ENCODE results near the gene KMT2E. TPM values are rescaled to one million over a fixed set of nuclear protein-coding genes. Genes with fewer than 3 reads are reported as not detected.

Gene KMT2E
- total RNA-seq, 1 experiment from 2014 or later: 40.2 TPM

DNA sequence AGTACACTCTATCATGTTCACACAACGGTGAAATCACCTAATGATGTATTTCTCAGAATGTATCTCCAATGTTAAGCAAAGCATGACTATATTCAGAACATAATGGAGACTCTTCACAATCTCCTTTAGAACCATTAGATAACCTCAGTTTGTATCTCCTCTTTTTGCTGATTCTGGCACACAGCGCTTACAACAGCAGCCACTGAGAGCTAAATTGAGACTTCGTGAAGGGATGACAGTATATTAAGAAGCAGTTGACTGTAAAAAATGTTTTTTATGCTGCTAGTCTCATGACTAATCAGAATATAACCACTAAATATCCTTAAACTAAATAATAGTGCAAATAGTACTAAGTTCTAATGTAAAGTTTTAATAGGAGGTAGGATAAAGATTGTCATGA is 46.9 kb downstream of the KMT2E start:
- DNase-seq (ENCODE audit: extremely low read depth, low read depth): no peak

DNA sequence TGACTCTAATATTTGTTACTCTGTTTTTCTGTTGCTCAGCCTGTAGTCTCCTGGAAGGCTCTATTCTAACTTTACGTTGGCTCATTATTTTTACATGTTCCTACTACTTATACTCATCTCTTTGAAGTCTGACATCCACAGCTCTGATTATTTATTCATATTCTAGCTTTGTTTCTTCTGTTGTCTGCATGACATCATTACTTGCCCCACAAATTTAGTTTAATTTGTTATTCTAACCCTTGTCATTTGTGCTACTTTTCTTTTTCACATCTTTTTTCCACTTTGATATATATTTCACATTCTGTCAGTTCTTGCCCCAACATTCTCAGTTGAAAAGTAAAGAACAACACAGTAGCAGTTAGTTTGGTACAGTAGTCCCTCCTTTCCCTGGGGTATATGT is 51.1 kb downstream of the KMT2E start:
- DNase-seq (ENCODE audit: extremely low read depth, low read depth): no peak

DNA sequence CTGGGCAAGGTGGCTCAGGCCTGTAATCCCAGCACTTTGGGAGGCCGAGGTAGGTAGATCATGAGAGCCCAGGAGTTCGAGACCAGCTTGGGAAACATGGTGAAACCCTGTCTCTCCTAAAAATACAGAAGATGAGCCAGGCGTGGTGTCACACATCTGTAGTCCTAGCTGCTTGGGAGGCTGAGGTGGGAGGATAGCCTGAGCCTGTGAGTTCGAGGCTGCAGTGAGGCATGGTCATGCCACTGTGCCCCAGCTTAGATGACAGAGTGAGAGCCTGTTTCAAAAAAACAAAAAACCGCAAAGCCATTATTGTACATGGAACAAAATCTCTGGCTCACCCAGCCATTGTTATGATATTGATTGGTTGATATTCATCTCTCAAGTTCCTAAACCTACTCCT is 53.7 kb downstream of the KMT2E start:
- no peak for DNase-seq (ENCODE audit: extremely low read depth, low read depth)

DNA sequence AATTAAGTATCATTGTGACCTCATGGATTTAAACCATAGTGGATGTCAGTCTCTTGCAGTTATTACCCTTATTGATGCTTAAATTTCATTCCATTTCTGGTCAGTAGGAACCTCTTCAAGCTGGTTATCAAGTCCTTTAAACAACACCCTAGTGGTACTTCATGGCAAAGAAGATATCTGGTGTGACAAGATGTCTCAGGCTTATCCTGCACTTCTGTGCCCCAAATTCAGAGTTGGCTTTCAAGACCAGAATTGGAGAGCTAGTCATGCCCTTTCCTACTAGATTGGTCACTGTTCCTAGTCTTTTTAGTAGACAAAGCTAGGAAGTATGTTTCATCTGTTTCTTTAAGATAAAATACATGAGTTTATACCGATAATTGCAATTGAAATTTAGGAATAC is 54.9 kb downstream of the KMT2E start:
- DNase-seq (ENCODE audit: extremely low read depth, low read depth): no peak

DNA sequence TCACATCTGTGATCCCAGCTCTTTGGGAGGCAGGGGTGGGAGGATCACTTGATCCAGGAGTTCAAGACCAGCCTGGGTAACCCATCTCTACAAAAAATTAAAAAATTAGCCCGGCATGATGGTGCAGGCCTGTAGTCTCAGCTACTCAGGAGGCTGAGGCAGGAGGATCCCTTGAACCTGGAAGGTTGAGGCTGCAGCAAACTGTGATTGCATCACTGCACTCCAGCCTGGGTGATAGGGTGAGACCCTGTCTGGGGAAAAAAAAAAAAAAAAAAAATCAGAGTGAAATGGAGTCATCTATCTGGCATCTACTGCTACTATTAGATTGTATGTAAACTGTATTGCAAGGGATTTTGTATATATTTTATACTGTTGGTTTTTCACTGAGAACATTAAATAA is 59.1 kb downstream of the KMT2E start:
- no peak for DNase-seq (ENCODE audit: extremely low read depth, low read depth)

DNA sequence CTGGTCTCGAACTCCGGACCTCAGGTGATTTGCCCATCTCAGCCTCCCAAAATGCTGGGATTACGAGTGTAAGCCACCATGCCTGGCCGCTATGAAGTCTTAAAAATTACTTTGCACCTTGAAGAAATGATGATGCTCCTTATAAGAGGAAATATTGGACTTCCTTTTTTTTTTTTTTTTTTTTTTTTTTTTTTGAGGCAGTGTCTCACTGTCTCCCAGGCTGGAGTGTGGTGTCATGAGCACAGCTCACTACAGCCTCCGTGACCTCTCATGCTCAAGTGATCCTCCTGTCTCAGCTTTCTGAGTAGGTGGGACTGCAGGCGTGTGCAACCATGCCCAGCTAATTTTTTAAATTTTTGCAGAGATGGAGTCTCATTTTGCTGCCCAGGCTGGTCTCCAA is 65.3 kb downstream of the KMT2E start:
- no peak for DNase-seq (ENCODE audit: extremely low read depth, low read depth)

DNA sequence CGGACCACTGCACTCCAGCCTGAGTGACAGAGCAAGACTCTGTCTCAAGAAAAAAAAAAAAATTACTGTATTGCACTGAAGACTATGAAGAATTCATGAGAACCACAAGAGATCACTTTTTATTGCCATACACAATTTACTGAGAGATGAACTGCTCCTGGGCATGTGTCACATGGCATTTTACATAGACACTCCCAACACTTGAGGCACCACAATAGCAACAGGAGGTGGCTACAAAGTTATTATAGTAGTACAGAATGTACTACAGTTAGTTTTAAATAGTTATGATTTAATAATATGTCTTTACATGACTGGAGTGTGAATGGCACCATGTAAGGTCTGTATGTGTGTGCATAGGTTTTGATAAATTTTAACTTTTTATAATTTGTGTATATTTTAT is 70.6 kb downstream of the KMT2E start:
- DNase-seq (ENCODE audit: extremely low read depth, low read depth): no peak

DNA sequence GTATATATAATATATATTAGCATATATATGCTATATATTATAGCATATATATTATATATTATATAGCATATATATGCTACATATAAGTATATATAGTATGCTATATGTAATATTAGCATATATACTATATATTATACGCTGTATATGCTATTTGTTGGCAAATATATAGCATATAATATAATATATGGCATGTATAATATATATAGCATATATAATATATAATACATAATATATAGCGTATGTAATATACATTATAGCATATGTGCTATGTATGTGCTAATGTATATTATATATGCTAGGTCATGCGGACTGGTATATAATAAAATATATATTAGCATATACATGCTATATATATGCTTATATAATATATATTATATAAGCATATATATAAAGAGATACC is 72.8 kb downstream of the KMT2E start:
- no peak for DNase-seq (ENCODE audit: extremely low read depth, low read depth)

DNA sequence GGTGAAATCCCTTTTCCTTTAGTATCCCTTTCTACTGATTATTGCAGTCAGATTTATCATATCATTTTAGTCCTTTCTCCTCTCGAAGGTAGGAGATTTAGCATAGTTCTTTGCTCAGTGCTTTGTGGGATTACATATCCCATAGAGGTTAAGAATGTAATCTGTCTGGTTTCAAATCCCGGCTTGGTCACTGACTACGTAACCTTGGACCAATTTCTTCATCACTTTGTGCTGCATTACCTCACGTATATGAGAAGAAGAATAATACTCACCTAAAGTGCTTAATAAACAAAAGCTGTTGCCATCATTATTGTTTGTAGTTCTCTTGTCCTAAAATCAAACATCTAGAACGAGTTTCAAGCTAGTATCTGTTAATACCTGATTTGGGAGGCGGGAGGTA is 74.0 kb downstream of the KMT2E start:
- DNase-seq (ENCODE audit: extremely low read depth, low read depth): no peak

DNA sequence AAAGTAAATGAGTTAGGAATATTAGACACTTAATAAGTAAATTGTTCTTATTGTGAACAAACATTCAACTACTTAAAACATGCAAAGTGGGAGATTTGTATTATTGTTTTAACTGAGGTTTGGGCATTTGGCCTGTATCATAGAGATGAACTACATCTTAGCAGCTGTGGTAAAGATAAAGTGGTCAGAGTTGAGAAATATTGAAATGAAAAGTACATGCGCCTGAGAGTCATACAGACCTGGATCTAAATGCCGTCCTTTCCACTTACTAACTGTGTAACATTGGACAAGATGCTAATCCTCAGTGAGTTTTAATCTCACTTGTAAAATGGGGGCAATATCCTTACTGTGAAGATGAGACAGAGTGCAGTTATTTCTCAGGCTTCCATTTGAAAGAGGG is 74.5 kb downstream of the KMT2E start:
- no peak for DNase-seq (ENCODE audit: extremely low read depth, low read depth)

DNA sequence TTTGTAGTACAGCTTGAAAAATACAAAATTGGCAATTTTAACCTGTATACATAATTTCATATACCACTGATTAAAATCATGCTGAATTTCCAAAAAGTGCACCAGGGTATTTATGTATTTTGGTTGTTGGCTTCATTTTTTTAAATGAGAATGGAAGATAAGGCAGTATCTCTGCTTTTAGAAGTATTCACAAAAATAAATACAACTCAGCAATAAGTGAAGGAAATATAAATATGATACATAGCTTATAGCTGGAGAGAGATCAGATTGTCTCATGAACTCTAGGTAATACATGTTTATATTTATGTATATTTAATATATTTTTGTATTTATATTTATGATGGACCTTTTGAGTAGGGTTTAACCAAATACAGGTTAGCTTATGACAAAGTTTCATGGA is 81.0 kb downstream of the KMT2E start:
- no peak for DNase-seq (ENCODE audit: extremely low read depth, low read depth)

DNA sequence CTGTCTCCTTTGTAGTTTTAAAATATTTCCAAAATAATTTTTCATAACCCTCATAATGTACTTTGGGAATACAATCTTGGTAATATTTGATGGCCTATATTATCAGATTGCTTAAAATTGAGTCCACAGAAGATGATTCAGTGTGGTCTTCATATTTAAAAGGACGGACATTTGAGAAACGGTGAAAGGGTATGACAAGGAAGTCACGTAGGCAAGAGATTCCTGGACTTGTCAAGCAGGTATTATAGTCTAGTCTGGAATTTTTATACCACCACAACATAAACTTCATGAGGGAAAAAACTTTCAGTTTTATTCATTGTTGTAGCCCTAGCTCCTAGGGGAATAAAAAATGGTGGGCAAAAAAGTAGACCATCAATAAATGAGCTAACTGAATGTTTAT is 82.3 kb downstream of the KMT2E start:
- DNase-seq (ENCODE audit: extremely low read depth, low read depth): no peak

DNA sequence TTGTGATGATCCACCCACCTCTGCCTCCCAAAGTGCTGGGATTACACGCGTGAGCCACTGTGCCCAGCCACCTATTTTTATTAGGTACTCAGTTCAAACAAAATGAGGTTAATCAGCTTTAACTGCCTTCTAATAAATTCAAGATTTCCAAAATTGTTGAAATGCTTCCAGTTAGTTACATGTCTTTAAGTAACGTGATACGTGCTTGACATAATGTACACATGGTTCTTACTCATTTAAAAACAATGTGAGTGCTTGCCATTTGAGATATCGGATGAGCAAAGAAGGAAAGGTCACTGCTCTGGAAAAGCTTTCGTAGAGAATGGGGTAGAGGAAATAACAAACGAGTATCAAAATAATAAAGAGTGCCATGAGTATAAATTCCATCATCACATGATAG is 83.6 kb downstream of the KMT2E start:
- DNase-seq (ENCODE audit: extremely low read depth, low read depth): peak; percentile 54

DNA sequence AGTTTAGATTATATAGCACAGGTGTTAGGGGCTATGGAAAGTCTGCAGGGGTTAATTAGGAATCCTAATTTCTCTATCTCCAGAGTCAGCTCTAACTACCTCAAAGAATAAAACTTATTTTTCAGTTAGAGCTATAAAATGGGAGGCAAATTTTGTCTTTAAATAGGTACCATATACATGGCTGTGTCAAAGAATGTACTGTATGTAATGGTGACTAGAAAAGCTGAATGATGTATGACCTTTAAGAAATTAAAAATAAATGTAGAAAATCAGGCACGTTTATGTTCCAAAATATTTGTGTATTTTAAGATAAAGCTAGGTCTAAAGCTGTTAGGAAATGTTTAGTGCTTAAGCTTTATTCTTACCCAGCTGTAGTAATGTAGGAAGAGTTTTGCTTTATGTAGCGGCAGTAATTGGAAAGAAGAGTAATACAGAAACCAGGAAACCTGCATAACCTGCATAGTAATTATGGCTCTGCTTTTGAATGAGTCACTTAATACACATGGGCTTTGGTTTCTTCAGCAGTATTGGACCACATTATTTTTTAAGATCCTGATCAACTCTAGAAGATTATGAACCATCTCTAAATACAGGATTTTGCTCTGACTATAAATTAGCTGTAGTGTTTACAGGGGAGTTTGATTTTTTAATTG is 85.0 kb downstream of the KMT2E start:
- no peak for DNase-seq (ENCODE audit: extremely low read depth, low read depth)

DNA sequence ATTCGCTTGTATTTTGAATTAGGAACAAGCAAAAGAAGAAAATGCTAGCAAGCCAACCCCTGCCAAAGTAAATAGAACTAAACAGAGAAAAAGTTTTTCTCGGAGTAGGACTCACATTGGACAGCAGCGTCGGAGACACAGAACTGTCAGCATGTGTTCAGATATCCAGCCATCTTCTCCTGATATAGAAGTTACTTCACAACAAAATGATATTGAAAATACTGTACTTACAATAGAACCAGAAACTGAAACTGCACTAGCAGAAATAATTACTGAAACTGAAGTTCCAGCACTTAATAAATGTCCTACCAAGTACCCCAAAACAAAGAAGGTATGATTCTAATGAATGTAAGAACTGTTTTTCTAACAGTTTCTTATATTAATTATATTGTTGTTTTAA is 87.9 kb downstream of the KMT2E start:
- no peak for DNase-seq (ENCODE audit: extremely low read depth, low read depth)

DNA sequence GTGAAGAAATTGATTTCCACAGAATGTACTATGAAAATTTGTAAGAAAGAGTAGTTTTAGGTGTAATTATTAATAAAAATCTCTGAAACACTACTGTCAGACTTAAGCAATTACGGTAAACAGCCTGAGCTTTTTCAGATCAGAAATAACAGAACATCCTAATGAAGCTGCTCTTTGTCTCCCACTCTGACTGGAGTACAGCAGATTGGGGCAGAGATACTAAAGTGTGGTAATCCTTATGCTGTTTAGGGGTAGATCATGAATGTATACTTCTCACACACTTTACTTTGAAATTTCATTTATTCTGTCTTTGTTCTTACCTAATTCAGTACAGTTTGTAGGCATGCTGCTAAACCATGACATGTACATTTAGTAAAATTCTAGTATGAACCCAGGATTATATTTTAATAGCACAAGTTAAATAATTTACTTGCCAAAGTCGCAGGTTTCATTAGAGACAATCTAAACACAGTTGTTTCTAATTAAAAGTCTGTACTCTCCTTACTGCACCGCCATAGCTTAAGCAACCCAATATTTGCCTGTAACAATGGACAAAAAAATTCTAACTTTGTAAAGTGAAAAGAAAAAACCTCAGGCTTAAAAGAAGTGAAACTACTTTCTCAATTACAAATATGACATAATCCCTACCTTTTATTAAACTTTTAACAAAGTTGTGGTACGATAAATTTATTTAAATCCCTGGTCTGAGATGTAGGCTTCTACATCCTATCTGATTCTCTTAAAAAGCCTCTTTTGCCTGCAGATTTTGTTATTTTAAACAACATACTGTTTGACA is 88.8 kb downstream of the KMT2E start:
- DNase-seq (ENCODE audit: extremely low read depth, low read depth): no peak

DNA sequence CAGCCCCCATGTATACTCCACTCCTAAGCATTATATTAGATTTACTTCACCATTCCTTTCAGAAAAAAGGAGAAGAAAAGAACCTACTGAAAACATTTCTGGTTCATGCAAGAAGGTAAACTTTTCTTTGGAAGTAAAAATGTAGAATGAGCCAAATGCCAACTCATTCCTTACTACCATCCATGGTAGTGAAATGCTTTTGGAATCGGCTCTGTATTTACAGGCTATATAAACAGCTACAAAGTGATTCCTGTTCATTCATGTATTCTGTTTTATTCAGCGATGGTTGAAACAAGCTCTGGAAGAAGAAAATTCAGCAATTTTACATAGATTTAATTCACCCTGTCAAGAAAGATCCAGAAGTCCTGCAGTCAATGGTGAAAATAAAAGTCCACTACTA is 91.6 kb downstream of the KMT2E start:
- DNase-seq (ENCODE audit: extremely low read depth, low read depth): no peak

DNA sequence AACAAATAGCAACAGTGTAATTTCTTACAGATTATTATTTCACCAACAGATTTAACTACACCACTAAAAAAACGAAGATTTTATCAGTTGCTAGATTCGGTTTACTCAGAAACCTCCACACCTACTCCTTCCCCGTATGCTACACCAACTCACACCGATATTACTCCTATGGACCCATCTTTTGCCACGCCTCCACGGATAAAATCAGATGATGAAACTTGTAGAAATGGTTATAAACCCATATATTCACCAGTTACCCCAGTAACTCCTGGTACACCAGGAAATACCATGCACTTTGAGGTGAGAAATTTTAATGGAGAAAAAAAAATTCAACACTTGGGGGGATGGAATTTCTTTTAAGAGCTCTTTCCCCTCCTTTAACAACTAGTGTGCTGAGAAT is 92.5 kb downstream of the KMT2E start:
- no peak for DNase-seq (ENCODE audit: extremely low read depth, low read depth)

DNA sequence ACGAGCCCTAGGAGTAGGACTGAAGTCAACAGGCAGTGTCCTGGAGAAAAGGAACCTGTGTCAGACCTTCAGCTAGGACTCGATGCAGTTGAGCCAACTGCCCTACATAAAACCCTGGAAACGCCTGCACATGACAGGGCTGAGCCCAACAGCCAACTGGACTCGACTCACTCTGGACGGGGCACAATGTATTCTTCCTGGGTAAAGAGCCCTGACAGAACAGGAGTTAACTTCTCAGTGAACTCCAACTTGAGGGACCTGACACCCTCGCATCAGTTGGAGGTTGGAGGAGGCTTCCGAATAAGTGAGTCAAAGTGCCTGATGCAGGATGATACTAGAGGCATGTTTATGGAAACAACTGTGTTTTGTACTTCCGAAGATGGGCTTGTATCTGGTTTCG is 93.5 kb downstream of the KMT2E start:
- DNase-seq (ENCODE audit: extremely low read depth, low read depth): no peak

DNA sequence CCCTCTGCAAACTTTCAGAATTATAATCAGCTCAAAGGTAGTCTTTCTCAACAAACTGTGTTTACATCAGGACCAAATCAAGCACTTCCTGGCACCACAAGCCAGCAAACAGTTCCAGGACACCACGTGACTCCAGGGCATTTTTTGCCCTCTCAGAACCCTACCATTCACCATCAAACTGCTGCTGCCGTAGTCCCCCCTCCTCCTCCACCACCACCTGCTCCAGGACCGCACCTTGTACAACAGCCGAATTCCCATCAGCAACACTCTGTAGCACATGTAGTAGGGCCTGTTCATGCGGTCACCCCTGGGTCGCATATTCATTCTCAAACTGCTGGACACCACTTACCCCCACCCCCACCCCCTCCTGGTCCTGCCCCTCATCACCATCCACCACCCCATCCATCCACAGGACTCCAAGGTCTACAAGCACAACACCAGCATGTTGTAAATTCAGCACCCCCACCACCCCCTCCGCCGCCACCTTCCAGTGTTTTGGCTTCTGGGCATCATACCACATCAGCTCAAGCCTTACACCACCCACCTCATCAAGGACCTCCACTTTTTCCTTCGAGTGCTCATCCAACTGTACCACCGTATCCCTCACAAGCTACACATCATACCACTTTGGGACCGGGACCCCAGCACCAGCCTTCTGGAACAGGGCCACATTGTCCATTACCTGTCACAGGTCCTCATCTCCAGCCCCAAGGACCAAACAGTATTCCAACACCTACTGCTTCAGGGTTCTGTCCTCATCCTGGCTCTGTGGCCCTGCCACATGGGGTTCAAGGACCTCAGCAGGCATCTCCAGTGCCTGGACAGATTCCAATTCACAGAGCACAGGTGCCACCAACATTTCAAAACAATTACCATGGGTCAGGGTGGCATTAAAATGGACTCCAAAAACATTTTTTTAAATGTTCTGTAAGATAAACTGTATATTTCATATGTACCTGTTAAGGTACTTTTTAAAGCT is 98.7 kb downstream of the KMT2E start:
- no peak for DNase-seq (ENCODE audit: extremely low read depth, low read depth)
